ENCODE results near the gene YPEL3.

DNA sequence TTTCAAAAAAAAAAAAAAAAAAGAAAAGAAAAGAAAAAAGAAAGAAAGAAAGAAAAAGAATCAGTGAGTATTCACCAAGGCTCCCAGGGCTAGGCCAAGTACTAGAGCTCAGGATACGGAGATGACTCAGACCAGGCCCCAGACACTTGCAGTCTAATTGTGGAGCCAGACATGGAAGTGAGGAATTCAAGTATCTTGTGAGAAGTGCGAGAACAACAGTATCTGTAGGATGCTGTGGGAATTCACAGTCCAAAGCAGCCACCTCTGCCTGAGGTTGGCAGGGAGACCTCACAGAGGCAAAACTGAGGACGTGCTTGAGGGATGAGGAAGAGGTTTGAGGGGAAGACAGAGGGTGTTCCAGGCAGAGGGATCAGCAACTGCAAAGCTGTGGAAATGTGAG, 44.5 kb downstream of the YPEL3 start:
- TF ChIP-seq, protein P1, sequence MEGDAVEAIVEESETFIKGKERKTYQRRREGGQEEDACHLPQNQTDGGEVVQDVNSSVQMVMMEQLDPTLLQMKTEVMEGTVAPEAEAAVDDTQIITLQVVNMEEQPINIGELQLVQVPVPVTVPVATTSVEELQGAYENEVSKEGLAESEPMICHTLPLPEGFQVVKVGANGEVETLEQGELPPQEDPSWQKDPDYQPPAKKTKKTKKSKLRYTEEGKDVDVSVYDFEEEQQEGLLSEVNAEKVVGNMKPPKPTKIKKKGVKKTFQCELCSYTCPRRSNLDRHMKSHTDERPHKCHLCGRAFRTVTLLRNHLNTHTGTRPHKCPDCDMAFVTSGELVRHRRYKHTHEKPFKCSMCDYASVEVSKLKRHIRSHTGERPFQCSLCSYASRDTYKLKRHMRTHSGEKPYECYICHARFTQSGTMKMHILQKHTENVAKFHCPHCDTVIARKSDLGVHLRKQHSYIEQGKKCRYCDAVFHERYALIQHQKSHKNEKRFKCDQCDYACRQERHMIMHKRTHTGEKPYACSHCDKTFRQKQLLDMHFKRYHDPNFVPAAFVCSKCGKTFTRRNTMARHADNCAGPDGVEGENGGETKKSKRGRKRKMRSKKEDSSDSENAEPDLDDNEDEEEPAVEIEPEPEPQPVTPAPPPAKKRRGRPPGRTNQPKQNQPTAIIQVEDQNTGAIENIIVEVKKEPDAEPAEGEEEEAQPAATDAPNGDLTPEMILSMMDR (IDR thresholded peaks at IDR 0.05; ENCODE audit: poor library complexity, severe bottlenecking), result no peak
- no peak for TF ChIP-seq EZH2 (IDR thresholded peaks at IDR 0.05; ENCODE audit: borderline replicate concordance, insufficient read depth, low read length, poor library complexity, severe bottlenecking)

Data from neural cell (in vitro differentiated cells).